PFSK-1 (cell line): Measurements from ENCODE around the gene CALCA.

Source experiments
- POLR2AphosphoS5 ChIP-seq: IDR thresholded peaks from 2 replicates; pipeline ENCODE4 v1.6.1; 2012; ENCODE audit warnings: low read depth, mild to moderate bottlenecking, control low read depth, low read length, moderate library complexity
- SIN3A ChIP-seq: IDR thresholded peaks from 2 replicates; pipeline ENCODE4 v1.6.1; 2012; ENCODE audit warnings: mild to moderate bottlenecking, low read length, moderate library complexity, borderline replicate concordance; ENCODE audit not compliant: insufficient read depth
- TAF1 ChIP-seq: IDR thresholded peaks from 2 replicates; pipeline ENCODE4 v1.6.1; 2012; ENCODE audit warnings: low read length, control low read depth, borderline replicate concordance; ENCODE audit not compliant: insufficient read depth

GRCh38 chr11:14973621-14974514 lies 1.7 kb upstream of the CALCA start:
- TF ChIP-seq TAF1, result no peak
- TF ChIP-seq SIN3A, result no peak
- TF ChIP-seq POLR2AphosphoS5, result no peak
